ENCODE results near the gene S1PR5. TPM values are rescaled to one million over a fixed set of nuclear protein-coding genes. Genes with fewer than 3 reads are reported as not detected.

Gene S1PR5
- total RNA-seq, 1 donor from 2014 or later: 0.13 TPM

GRCh38 chr19:10516671-10517286 lies 468 bp downstream of the S1PR5 start:
- no peak for DNase-seq (ENCODE audit: low spot score)

- no peak for DNase-seq (ENCODE audit: low spot score)
Observed at GRCh38 chr19:10516064-10516385, 1.2 kb downstream of the S1PR5 start.

DNA sequence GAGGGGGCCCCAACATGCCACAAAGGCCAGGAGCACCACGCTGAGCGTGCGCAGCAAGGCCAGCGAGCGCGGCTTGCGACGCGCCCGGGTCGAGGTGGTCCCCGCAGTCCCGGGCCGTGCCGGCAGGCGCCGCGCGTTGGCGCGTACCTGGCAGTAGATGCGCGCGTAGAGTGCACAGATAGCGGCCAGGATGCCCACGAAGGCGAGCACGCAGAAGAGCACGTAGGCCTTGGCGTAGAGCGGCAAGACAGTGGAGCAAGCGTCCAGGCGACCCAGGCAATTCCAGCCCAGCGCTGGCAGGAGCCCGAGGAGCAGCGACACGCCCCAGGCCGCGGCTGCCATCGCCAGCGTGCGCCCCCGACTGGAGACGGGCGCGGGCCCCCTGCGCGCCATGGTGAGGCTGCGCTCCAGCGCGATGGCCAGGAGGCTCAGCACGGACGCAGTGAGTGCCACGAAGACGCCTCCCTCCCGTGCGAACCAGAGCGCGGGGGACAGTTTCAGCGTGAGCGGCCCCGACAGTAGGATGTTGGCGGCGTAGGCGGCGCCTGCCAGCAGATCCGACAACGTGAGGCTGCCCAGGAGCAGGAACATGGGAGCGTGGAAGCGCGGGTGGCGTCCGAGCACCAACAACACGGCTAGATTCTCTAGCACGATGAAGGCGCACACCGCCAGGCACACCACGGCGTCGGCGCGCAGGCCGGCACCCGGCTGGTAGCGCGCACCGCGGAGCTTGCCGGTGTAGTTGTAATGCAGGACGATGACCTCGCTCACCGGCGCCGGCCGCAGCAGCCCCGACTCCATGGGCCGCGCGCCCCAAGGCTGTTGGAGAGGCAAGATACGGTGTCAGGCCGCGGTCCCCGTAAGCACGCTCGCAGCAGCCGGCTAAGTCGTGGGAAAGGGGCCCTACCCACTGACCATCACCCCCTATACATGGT lies 2.8 kb downstream of the S1PR5 start:
- no peak for DNase-seq (ENCODE audit: low spot score)

DNA sequence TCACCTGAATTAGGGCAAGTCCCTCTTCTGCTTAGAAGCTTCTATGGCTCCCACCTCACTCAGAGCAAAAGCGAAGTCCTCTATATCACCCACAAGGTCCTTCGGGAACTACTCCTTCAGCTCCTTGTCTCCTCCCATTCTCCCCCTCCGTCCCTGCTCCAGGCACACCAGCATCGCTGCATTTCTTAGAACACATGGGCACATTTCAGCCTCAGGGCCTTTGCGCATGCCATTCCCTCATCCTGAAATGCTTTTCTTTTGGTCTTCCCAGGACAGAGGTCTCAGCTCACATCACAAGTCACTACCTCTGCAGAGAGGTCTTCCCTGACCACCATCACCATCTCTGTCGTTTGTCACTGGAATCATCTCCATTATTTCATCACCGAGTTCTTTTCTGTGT lies 4.0 kb downstream of the S1PR5 start:
- DNase-seq (ENCODE audit: low spot score): no peak

DNA sequence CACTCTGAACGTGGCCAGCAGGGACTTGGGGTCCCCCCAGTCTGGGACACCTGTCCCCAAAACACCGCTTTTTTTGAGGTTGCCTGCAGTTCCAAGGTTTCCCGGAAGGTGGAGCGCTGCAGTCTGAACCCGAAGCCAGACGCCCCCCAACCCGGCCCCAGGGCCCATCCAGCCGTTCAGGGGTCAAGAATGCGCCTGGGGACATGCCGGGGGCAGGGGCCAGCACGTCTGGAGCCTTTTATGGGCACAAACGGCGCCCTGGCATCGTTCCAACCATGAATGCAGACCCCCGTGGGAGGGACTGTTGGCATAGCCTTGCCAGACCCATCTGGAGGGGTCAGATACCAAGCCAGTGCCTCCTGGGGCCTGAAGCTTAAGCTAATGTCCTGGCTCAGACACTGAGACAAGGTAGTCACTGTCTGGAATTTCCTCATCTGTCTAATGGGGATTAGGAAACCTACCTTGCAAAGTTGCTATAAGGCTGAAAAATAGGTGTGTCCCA lies 6.9 kb downstream of the S1PR5 start:
- no peak for DNase-seq (ENCODE audit: low spot score)

GRCh38 chr19:10508707-10509106 lies 8.5 kb downstream of the S1PR5 start:
- DNase-seq (ENCODE audit: low spot score): no peak

DNA sequence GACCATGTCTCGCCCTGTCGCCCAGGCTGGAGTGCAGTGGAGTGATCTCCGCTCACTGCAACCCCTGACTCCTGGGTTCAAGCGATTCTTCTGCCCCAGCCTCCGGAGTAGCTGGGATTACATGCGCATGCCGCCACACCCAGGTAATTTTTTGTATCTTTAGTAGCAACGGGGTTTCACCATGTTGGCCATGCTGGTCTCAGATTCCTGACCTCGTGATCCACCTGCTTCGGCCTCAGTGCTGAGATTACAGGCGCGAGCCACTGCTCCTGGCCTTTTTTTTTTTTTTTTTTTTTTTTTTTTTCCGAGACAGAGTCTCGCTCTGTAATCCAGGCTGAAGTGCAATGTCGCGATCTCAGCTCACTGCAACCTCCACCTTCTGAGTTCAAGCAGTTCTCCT lies 9.2 kb downstream of the S1PR5 start:
- no peak for DNase-seq (ENCODE audit: low spot score)

- DNase-seq (ENCODE audit: low spot score): no peak
Observed at GRCh38 chr19:10505583-10506229, 11.5 kb downstream of the S1PR5 start.

DNA sequence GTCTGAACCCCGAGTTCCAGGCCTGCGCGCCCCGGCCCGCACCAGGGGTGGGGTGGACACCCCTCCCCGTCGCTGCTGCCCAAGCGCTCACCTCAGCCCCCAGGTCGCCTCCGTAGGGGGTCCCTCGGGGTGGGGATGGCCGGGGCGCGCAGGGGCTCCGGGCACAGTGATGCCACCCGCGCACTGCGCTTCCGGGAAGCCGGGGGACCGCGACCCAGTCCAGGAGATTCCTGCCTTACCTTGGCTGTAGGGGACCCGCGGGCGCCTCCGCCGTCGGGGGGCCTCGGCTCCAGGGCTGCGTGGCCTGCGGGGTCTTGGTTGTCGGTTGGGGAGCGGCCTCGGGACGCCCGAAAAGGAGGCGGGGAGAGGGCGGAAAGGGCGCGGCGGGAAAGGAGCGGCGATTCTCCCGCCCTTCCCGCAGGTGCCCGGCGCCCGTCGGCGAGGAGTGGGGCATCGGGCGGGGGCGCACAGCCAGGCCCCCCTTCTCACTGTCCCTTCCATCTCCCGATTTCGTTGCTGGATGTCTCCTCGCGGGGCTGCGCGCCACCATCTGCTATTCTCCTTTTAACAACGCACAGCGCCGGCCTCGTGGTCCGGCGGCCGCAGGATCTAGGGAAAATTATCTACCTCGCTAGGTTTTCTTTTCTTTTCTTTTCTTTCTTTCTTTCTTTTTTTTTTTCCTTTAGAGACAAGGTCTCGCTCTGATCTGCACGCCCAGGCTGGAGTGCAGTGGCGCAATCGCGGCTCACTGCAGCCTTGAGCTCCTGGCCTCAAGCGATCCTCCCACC lies 14.1 kb downstream of the S1PR5 start, which contains the start of gene KEAP1:
Gene KEAP1, minus strand, starts transcription at position 355 of the 788 bp plus-strand sequence. CDS start 3,323 bp downstream, outside the sequence.
- DNase-seq (ENCODE audit: low spot score): no peak

GRCh38 chr19:10502524-10503001 lies 14.7 kb downstream of the S1PR5 start:
- peak; percentile 98 for DNase-seq (ENCODE audit: low spot score)

GRCh38 chr19:10501971-10502523 lies 15.2 kb downstream of the S1PR5 start:
- peak; percentile 91 for DNase-seq (ENCODE audit: low spot score)

- DNase-seq (ENCODE audit: low spot score): no peak
Observed at GRCh38 chr19:10500247-10500592, 17.0 kb downstream of the S1PR5 start.

DNA sequence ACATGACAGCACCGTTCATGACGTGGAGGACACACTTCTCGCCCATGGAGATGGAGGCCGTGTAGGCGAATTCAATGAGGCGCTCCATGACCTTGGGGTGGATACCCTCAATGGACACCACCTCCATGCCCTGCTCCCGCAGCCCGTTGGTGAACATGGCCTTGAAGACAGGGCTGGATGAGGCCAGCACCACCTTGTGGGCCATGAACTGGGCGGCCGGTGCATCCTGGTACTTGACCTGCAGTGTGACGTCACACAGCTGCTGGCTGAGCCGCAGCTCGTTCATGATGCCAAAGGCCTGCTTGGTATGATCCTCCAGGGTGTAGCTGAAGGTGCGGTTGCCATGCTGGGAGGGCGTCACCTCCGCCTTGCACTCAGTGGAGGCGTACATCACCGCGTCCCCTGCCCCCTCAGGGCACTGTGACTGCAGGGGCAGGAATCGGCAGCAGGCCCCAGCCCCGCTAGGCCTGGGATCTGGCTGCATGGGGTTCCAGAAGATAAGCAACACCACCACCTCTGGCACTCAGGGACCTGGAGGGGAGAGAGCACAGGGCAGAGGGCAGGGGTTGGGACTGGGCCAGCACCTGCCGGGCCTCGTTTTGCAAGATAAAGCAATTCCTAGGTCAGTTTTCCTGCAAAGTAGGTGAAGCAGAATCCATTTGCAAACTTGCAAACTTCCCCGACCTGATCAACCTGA lies 17.5 kb downstream of the S1PR5 start:
- no peak for DNase-seq (ENCODE audit: low spot score)

DNA sequence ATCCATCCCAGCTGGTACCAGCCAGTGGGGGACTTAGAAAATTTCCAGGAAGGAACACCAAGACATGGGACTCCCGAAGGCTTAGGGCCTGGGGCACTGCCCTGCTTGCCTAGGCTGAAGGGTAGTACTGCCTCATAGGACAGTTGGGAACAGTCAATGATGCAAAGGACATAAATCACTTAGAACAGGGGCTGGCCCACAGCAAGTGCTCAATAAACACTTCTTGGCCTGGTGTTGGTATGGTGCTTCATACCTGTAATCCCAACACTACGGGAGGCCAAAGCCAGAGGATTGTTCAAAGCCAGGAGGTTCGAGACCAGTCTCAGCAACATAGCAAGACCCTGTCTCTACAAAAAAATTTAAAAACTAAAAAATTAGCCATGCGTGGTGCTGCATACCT lies 19.9 kb downstream of the S1PR5 start:
- DNase-seq (ENCODE audit: low spot score): no peak

DNA sequence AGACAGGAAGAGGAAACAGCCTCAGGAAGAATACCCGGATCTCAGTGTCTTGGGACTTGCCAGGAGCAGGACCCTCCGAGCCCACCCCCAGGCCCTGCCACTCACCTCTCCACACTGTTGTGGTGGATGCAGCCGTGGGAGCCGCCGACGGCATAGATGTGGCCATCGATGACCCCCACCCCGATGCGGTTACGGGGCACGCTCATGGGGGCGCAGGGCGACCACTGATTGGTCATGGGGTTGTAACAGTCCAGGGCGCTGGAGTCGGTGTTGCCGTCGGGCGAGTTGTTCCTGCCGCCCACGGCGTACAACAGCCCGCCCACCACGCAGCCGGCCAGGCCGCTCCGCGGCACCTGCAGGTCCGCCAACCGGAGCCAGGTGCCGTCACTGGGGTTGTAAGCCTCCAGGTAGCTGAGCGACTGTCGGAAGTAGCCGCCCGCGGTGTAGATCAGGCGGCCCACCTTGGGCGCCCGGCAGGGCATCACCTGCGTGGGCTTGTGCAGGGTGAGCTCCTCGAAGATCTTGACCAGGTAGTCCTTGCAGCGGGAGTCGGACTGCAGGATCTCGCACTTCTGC lies 25.7 kb downstream of the S1PR5 start:
- no peak for DNase-seq (ENCODE audit: low spot score)

- DNase-seq (ENCODE audit: low spot score): no peak
Observed at GRCh38 chr19:10486551-10486950, 30.7 kb downstream of the S1PR5 start.

GRCh38 chr19:10478903-10479384 lies 38.3 kb downstream of the S1PR5 start:
- peak; percentile 93 for DNase-seq (ENCODE audit: low spot score)

GRCh38 chr19:10478476-10478875 lies 38.8 kb downstream of the S1PR5 start:
- DNase-seq (ENCODE audit: low spot score): no peak

DNA sequence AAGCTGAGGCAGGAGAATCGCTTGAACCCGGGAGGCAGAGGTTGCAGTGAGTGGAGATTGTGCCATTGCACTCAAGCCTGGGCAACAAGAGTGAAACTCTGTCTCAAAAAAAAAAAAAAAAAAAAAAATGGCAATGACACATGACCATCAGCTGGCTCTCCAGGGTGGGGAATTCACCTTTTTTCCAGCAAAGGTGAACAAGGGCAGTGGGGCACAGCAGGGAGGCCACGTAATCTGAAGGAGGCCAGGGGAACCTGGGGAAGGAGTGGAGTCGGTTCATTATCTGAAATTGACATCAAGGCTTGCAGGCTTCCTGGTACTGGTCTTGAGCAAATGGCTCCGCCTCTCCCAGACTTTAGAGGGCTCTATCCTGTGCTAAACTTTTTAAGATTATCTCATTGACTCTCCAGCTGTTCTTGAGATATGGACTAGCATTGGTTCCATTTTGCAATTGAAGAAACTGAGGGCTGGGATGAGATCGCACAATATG lies 42.2 kb downstream of the S1PR5 start:
- no peak for DNase-seq (ENCODE audit: low spot score)
